Upper lobe of left lung (tissue), 6 donors: Measurements from ENCODE around the gene OPALIN. TPM values are rescaled to one million over a fixed set of nuclear protein-coding genes. Genes with fewer than 3 reads are reported as not detected.

Source experiments
- ATAC-seq, 2 donors: fragments of 200-7000 bp; cut with Tn5 transposase; one replicate each; pipeline ENCODE4 v1.9.1; 2022; ENCODE audit warnings: mild to moderate bottlenecking in 2 of 2, moderate library complexity in 2 of 2; ENCODE audit not compliant: low FRiP score in 2 of 2
- DNase-seq, 2 donors: peaks; one replicate each; pipeline ENCODE4 v3.0.0-alpha.2; 2019 to 2020
- H3K27ac ChIP-seq, 4 donors: fragments of 200-600 bp; sonication (generic); one replicate each; pipeline ENCODE4 v1.5.1; 2016 to 2019
- H3K27me3 ChIP-seq, 4 donors: fragments of 200-600 bp; sonication (generic); one replicate each; pipeline ENCODE4 v1.5.1; 2017 to 2019
- H3K36me3 ChIP-seq, 4 donors: fragments of 200-600 bp; sonication (generic); one replicate each; pipeline ENCODE4 v1.5.1; 2016 to 2019
- H3K4me1 ChIP-seq, 4 donors: fragments of 200-600 bp; sonication (generic); one replicate each; pipeline ENCODE4 v1.5.1; 2018 to 2019
- H3K4me3 ChIP-seq, 4 donors: fragments of 200-600 bp; sonication (generic); one replicate each; pipeline ENCODE4 v1.5.1; 2017 to 2019; ENCODE audit warnings: mild to moderate bottlenecking in 2 of 4, moderate library complexity in 1 of 4
- H3K9me3 ChIP-seq, 4 donors: fragments of 200-600 bp; sonication (generic); one replicate each; pipeline ENCODE4 v1.5.1; 2018 to 2019
- CTCF ChIP-seq, 6 experiments: fragments of 450-650 bp in 4 of 6; fragments of 200-600 bp in 2 of 6; sonication (generic) in 2 of 6; IDR thresholded peaks; one replicate each; pipeline ENCODE4 v1.5.1; 2016 to 2019; ENCODE audit warnings: antibody characterized with exemption in 6 of 6
- EP300 ChIP-seq, 4 donors: sonication (generic); formaldehyde crosslinking; IDR thresholded peaks; one replicate each; pipeline ENCODE4 v1.5.1; 2017; ENCODE audit warnings: antibody characterized with exemption in 4 of 4, control low read depth in 2 of 4
- POLR2A ChIP-seq, 4 donors: fragments of 450-650 bp; IDR thresholded peaks; one replicate each; pipeline ENCODE4 v1.5.1; 2016 to 2017; ENCODE audit warnings: antibody characterized with exemption in 4 of 4, mild to moderate bottlenecking in 2 of 4
- POLR2AphosphoS5 ChIP-seq, 2 donors: sonication (generic); formaldehyde crosslinking; IDR thresholded peaks; one replicate each; pipeline ENCODE4 v1.5.1; 2017; ENCODE audit warnings: antibody characterized with exemption in 2 of 2
- WGBS, 2 donors: methylation state at CpG; one replicate each; pipeline ENCODE4 v1.1.5; 2017 to 2018; 5-methylcytosine and 5-hydroxymethylcytosine counted together
- total RNA-seq, 6 donors: library from RNA; depleted of rRNA in 4 of 6; stranded (reverse); fragments of >200 nt in 4 of 6; gene quantifications; one replicate each; pipeline versions ENCODE4 v1.1.0 to v1.2.1, GENCODE V29; 2016 to 2021
- donor health status: DM: no; HTN: no; CAD: no; lungs with moderate emphysema.
- donor health status: DM: no; HTN: yes; CAD: no; lungs with severe emphysema.

The OPALIN gene
- total RNA-seq, 6 donors from 2014 or later, result not detected

- DNase-seq (no peak), ATAC-seq (no peak)
- no peaks in the 10 kb centered on the region for H3K9me3 ChIP-seq
- H3K4me3 ChIP-seq, result no peak overlapping the region
- no peaks in the 10 kb centered on the region for H3K27me3 ChIP-seq
- H3K4me1 ChIP-seq, result no peaks in the 10 kb centered on the region
- H3K36me3 ChIP-seq, result no peaks in the 10 kb centered on the region
- WGBS, 2 donors, result 93 to 97% methylated on average over 4 of the region's 4 CpGs
- no peak for TF ChIP-seq CTCF (IDR thresholded peaks at IDR 0.05)
- no peak for TF ChIP-seq POLR2AphosphoS5 (IDR thresholded peaks at IDR 0.05)
- no peak for TF ChIP-seq EP300 (IDR thresholded peaks at IDR 0.05)
- TF ChIP-seq POLR2A (IDR thresholded peaks at IDR 0.05), result no peak
- no peak overlapping the region for H3K27ac ChIP-seq
Observed at GRCh38 chr10:96339383-96339782, 19.4 kb downstream of the OPALIN start.

- no peaks in the 10 kb centered on the region for H3K4me1 ChIP-seq
- no peaks in the 10 kb centered on the region for H3K27me3 ChIP-seq
- DNase-seq (no peak), ATAC-seq (no peak)
- no peak overlapping the region for H3K27ac ChIP-seq
- no peak overlapping the region for H3K4me3 ChIP-seq
- 55 to 70% methylated on average over 5 of the region's 5 CpGs for WGBS, 2 donors
- no peaks in the 10 kb centered on the region for H3K9me3 ChIP-seq
- no peaks in the 10 kb centered on the region for H3K36me3 ChIP-seq
- TF ChIP-seq CTCF (IDR thresholded peaks at IDR 0.05) (no peak), POLR2AphosphoS5 (IDR thresholded peaks at IDR 0.05) (no peak), POLR2A (IDR thresholded peaks at IDR 0.05) (no peak), EP300 (IDR thresholded peaks at IDR 0.05) (no peak)
Observed at GRCh38 chr10:96338279-96338925, 20.4 kb downstream of the OPALIN start.

GRCh38 chr10:96337106-96337505 is 21.7 kb downstream of the OPALIN start:
- Histone ChIP-seq H3K36me3 (no peaks in the 10 kb centered on the region), H3K27ac (no peak overlapping the region), H3K27me3 (no peaks in the 10 kb centered on the region), H3K9me3 (no peaks in the 10 kb centered on the region), H3K4me3 (no peak overlapping the region), H3K4me1 (no peaks in the 10 kb centered on the region)
- 76 to 90% methylated on average over 2 of the region's 2 CpGs for WGBS, 2 donors
- TF ChIP-seq POLR2A (IDR thresholded peaks at IDR 0.05) (no peak), CTCF (IDR thresholded peaks at IDR 0.05) (no peak), POLR2AphosphoS5 (IDR thresholded peaks at IDR 0.05) (no peak), EP300 (IDR thresholded peaks at IDR 0.05) (no peak)
- no peak for DNase-seq
- ATAC-seq, result no peak

GRCh38 chr10:96334616-96335526 is 23.9 kb downstream of the OPALIN start:
- H3K4me3 ChIP-seq, result no peak overlapping the region
- no peaks in the 10 kb centered on the region for H3K9me3 ChIP-seq
- TF ChIP-seq POLR2A (IDR thresholded peaks at IDR 0.05) (no peak), CTCF (IDR thresholded peaks at IDR 0.05) (peak in 5 of 6 experiments; percentile 40 to 59 (median 52)), POLR2AphosphoS5 (IDR thresholded peaks at IDR 0.05) (no peak), EP300 (IDR thresholded peaks at IDR 0.05) (no peak)
- ATAC-seq (no peak), DNase-seq (no peak)
- WGBS, 2 donors, result 40 to 41% methylated on average over 5 of the region's 5 CpGs
- no peaks in the 10 kb centered on the region for H3K4me1 ChIP-seq
- no peaks in the 10 kb centered on the region for H3K36me3 ChIP-seq
- no peak overlapping the region for H3K27ac ChIP-seq
- no peaks in the 10 kb centered on the region for H3K27me3 ChIP-seq
